GM23338 (cell line): ENCODE measurements around the gene SCN4B. TPM values are rescaled to one million over a fixed set of nuclear protein-coding genes. Genes with fewer than 3 reads are reported as not detected.

Source experiments
- ATAC-seq: fragments of 200-7000 bp; cut with Tn5 transposase; 3 replicates; pipeline ENCODE4 v1.9.1; 2020
- DNase-seq: peaks from one replicate; pipeline ENCODE4 v3.0.0-alpha.2; 2015; ENCODE audit warnings: low spot score
- H2AFZ ChIP-seq: fragments of 200-600 bp; sonication (generic); 2 replicates; pipeline ENCODE4 v1.8.0; 2016; ENCODE audit warnings: antibody characterized with exemption, mild to moderate bottlenecking, moderate library complexity
- H3F3A ChIP-seq: fragments of 200-600 bp; sonication (generic); replicated peaks from 2 replicates; pipeline ENCODE4 v1.8.0; 2017; ENCODE audit warnings: antibody characterized with exemption, mixed run types, low read depth
- H3K27ac ChIP-seq: fragments of 200-600 bp; sonication (generic); 2 replicates; pipeline ENCODE4 v1.6.1; 2016; ENCODE audit warnings: low read depth
- H3K27me3 ChIP-seq: fragments of 200-600 bp; sonication (generic); 2 replicates; pipeline ENCODE4 v1.8.0; 2016; ENCODE audit warnings: mild to moderate bottlenecking, mixed run types, moderate library complexity; ENCODE audit not compliant: insufficient read depth
- H3K36me3 ChIP-seq: fragments of 200-600 bp; sonication (generic); 2 replicates; pipeline ENCODE4 v1.8.0; 2016; ENCODE audit warnings: mild to moderate bottlenecking; ENCODE audit not compliant: insufficient read depth
- H3K4me1 ChIP-seq: fragments of 200-600 bp; sonication (generic); 2 replicates; pipeline ENCODE4 v1.8.0; 2016; ENCODE audit warnings: mild to moderate bottlenecking, moderate library complexity; ENCODE audit not compliant: insufficient read depth
- H3K4me2 ChIP-seq: fragments of 200-600 bp; sonication (generic); 2 replicates; pipeline ENCODE4 v1.7.1; 2017; ENCODE audit warnings: mixed run types
- H3K4me3 ChIP-seq: fragments of 200-600 bp; sonication (generic); 2 replicates; pipeline ENCODE4 v1.6.1; 2016; ENCODE audit warnings: mixed run types
- H3K79me2 ChIP-seq: fragments of 200-600 bp; sonication (generic); replicated peaks from 2 replicates; pipeline ENCODE4 v1.8.0; 2017; ENCODE audit warnings: mild to moderate bottlenecking; ENCODE audit not compliant: insufficient read depth
- H3K9me2 ChIP-seq: fragments of 200-600 bp; sonication (generic); 2 replicates; pipeline ENCODE4 v1.8.0; 2017; ENCODE audit not compliant: insufficient read depth
- H4K20me1 ChIP-seq: fragments of 200-600 bp; sonication (generic); replicated peaks from 2 replicates; pipeline ENCODE4 v1.8.0; 2017; ENCODE audit warnings: mild to moderate bottlenecking; ENCODE audit not compliant: insufficient read depth
- H3K27ac Mint-ChIP-seq: 2 replicates; pipeline ENCODE4 v1.8.0; 2020; ENCODE audit warnings: inconsistent platforms, mild to moderate bottlenecking, moderate library complexity, mixed read lengths
- H3K27me3 Mint-ChIP-seq: 3 replicates; pipeline ENCODE4 v1.8.0; 2022; ENCODE audit warnings: low read depth, mild to moderate bottlenecking, moderate library complexity, mixed read lengths, inconsistent platforms; ENCODE audit not compliant: insufficient read depth, poor library complexity
- H3K36me3 Mint-ChIP-seq: 3 replicates; pipeline ENCODE4 v1.8.0; 2021; ENCODE audit warnings: low read depth, mild to moderate bottlenecking, inconsistent platforms, moderate library complexity, mixed read lengths
- H3K4me1 Mint-ChIP-seq: 3 replicates; pipeline ENCODE4 v1.8.0; 2020; ENCODE audit warnings: mild to moderate bottlenecking, inconsistent platforms, mixed read lengths
- H3K4me3 Mint-ChIP-seq: 3 replicates; pipeline ENCODE4 v1.8.0; 2021; ENCODE audit warnings: moderate library complexity, mild to moderate bottlenecking, inconsistent platforms, mixed read lengths
- H3K9me3 Mint-ChIP-seq: 3 replicates; pipeline ENCODE4 v1.8.0; 2020; ENCODE audit warnings: moderate library complexity, mild to moderate bottlenecking, inconsistent platforms, mixed read lengths
- CREB1 ChIP-seq: fragments of 250-450 bp; sonication (Bioruptor Pico); IDR thresholded peaks from 2 replicates; pipeline ENCODE4 v1.5.0; 2020; ENCODE audit warnings: low read depth, mild to moderate bottlenecking, moderate library complexity
- CTCF ChIP-seq, 2 experiments: fragments of 200-600 bp in 1 of 2; sonication (generic) in 1 of 2; conservative IDR thresholded peaks; 2 replicates each; pipeline versions ENCODE4 v1.5.1 to v1.6.1; 2016 to 2017; ENCODE audit warnings: antibody characterized with exemption in 2 of 2, low read depth in 2 of 2, mild to moderate bottlenecking in 2 of 2, moderate library complexity in 1 of 2
- ETS1 ChIP-seq: IDR thresholded peaks from 2 replicates; pipeline ENCODE4 v1.6.1; 2016; ENCODE audit warnings: antibody characterized with exemption
- EZH2 ChIP-seq: fragments of 200-600 bp; sonication (generic); IDR thresholded peaks from one replicate; pipeline ENCODE4 v1.8.0; 2017; ENCODE audit warnings: antibody characterized with exemption, mild to moderate bottlenecking, low read depth; ENCODE audit not compliant: unreplicated experiment
- EZH2phosphoT487 ChIP-seq: fragments of 200-600 bp; sonication (generic); IDR thresholded peaks from one replicate; pipeline ENCODE4 v1.8.1; 2018; ENCODE audit warnings: antibody characterized with exemption; ENCODE audit not compliant: unreplicated experiment
- JUNB ChIP-seq: IDR thresholded peaks from one replicate; pipeline ENCODE4 v1.6.1; 2016; ENCODE audit warnings: antibody characterized with exemption; ENCODE audit not compliant: unreplicated experiment
- NANOG ChIP-seq: IDR thresholded peaks from 2 replicates; pipeline ENCODE4 v1.6.1; 2016; ENCODE audit warnings: antibody characterized with exemption, borderline replicate concordance
- POLR2AphosphoS5 ChIP-seq: IDR thresholded peaks from 2 replicates; pipeline ENCODE4 v1.6.1; 2016; ENCODE audit warnings: antibody characterized with exemption, low read depth
- REST ChIP-seq: IDR thresholded peaks from one replicate; pipeline ENCODE4 v1.6.1; 2018; ENCODE audit warnings: antibody characterized with exemption; ENCODE audit not compliant: unreplicated experiment
- STAT1 ChIP-seq: IDR thresholded peaks from one replicate; pipeline ENCODE4 v1.6.1; 2016; ENCODE audit warnings: antibody characterized with exemption; ENCODE audit not compliant: unreplicated experiment
- ZNF114 ChIP-seq: fragments of 250-450 bp; sonication (Bioruptor Pico); IDR thresholded peaks from 2 replicates; pipeline ENCODE4 v1.5.0; 2020; ENCODE audit warnings: mild to moderate bottlenecking, moderate library complexity
- ZNF331 ChIP-seq: fragments of 250-450 bp; sonication (Bioruptor Pico); IDR thresholded peaks from 2 replicates; pipeline ENCODE4 v1.5.0; 2020; ENCODE audit warnings: low read depth, mild to moderate bottlenecking, moderate library complexity
- ZNF462 ChIP-seq: fragments of 250-450 bp; sonication (Bioruptor Pico); IDR thresholded peaks from 2 replicates; pipeline ENCODE4 v1.5.0; 2020; ENCODE audit warnings: mild to moderate bottlenecking, moderate library complexity
- polyA plus RNA-seq: library from polyadenylated mRNA; unstranded; fragments of >200 nt; fragmentation: Nextera tagmentation; extraction: Ambion mirVana; gene quantifications from 2 replicates; pipeline ENCODE4 v1.2.1, GENCODE V29; 2016
- total RNA-seq: library from RNA; depleted of rRNA; stranded (reverse); fragments of >200 nt; shearing (Covaris generic); gene quantifications from 2 replicates; pipeline ENCODE4 v1.2.3, GENCODE V29; 2014

SCN4B gene
- total and polyA plus RNA-seq, 2 experiments from 2014 or later: 0.45 to 3.0 TPM

- Histone ChIP-seq H3F3A (no peaks in the 10 kb centered on the region), H3K9me2 (no peaks in the 10 kb centered on the region), H2AFZ (no peak overlapping the region), H3K27ac (no peak overlapping the region), H3K4me3 (no peak overlapping the region), H3K36me3 (no peaks in the 10 kb centered on the region), H3K27me3 (no peaks in the 10 kb centered on the region), H3K79me2 (no peaks in the 10 kb centered on the region), H3K4me1 (no peaks in the 10 kb centered on the region), H3K4me2 (no peak overlapping the region), H4K20me1 (no peaks in the 10 kb centered on the region)
- H3K27me3 Mint-ChIP-seq: peaks cover 2% of the 10 kb centered on the region
- TF ChIP-seq REST (no peak), ZNF462 (CRISPR knock-in tag) (no peak), EZH2 (no peak), ZNF331 (no peak), STAT1 (no peak), POLR2AphosphoS5 (no peak), JUNB (no peak), ETS1 (no peak), CREB1 (CRISPR knock-in tag) (no peak), CTCF (conservative IDR thresholded peaks at IDR 0.05; ENCODE audit: low read depth in 2 of 2) (no peak), NANOG (no peak), EZH2phosphoT487 (no peak), ZNF114 (CRISPR knock-in tag) (no peak)
- ATAC-seq (no peak), DNase-seq (no peak)
- peaks cover 3% of the 10 kb centered on the region; the same call in 1 of the 3 replicates for H3K4me1 Mint-ChIP-seq
- no peak overlapping the region for H3K27ac Mint-ChIP-seq
- no peaks in the 10 kb centered on the region; the same call in 2 of the 3 replicates for H3K36me3 Mint-ChIP-seq
- peaks cover 17% of the 10 kb centered on the region; the same call in 2 of the 3 replicates for H3K9me3 Mint-ChIP-seq
- H3K4me3 Mint-ChIP-seq: no peak overlapping the region
Measured at GRCh38 chr11:118088531-118088930, 64.1 kb downstream of the SCN4B start.
